Mesenchymal stem cell (in vitro differentiated cells and primary cell): ENCODE data around the gene PRKRIP1.
"Not testable (repeated sequence)": the region's sequence is repeated elsewhere in the genome, so short reads cannot be mapped to it uniquely, and the experiment has no call there.

Source experiments
- DNase-seq: peaks from one replicate; pipeline ENCODE4 v3.0.0-alpha.2; 2013
- H2AFZ ChIP-seq: one replicate; pipeline ENCODE4 v1.6.1; 2013; ENCODE audit warnings: low read depth, mild to moderate bottlenecking, control low read depth, inconsistent platforms, low read length, moderate library complexity
- H2AK5ac ChIP-seq: 2 replicates; pipeline ENCODE4 v1.6.1; 2013; ENCODE audit warnings: low read length, moderate library complexity, mild to moderate bottlenecking, inconsistent platforms; ENCODE audit not compliant: severe bottlenecking
- H2BK120ac ChIP-seq: one replicate; pipeline ENCODE4 v1.6.1; 2013; ENCODE audit warnings: low read depth, mild to moderate bottlenecking, inconsistent platforms, low read length, moderate library complexity
- H2BK12ac ChIP-seq, 2 experiments: one replicate each; pipeline ENCODE4 v1.6.1; 2013; ENCODE audit warnings: inconsistent platforms in 2 of 2, low read length in 2 of 2, mild to moderate bottlenecking in 2 of 2, moderate library complexity in 2 of 2, control low read depth in 1 of 2
- H2BK15ac ChIP-seq: one replicate; pipeline ENCODE4 v1.6.1; 2013; ENCODE audit warnings: mild to moderate bottlenecking, low read depth, inconsistent platforms; ENCODE audit not compliant: poor library complexity, severe bottlenecking
- H2BK5ac ChIP-seq: 2 replicates; pipeline ENCODE4 v1.6.1; 2013; ENCODE audit warnings: low read depth, mild to moderate bottlenecking, low read length, control low read depth, inconsistent platforms; ENCODE audit not compliant: poor library complexity, severe bottlenecking
- H3K14ac ChIP-seq, 2 experiments: one replicate each; pipeline ENCODE4 v1.6.1; 2013; ENCODE audit warnings: inconsistent platforms in 2 of 2, low read length in 2 of 2, control low read depth in 1 of 2, mild to moderate bottlenecking in 1 of 2, moderate library complexity in 1 of 2
- H3K18ac ChIP-seq, 2 experiments: one replicate each; pipeline ENCODE4 v1.6.1; 2013; ENCODE audit warnings: inconsistent platforms in 2 of 2, low read length in 2 of 2, control low read depth in 1 of 2, low read depth in 1 of 2, mild to moderate bottlenecking in 1 of 2
- H3K23ac ChIP-seq, 2 experiments: one replicate each; pipeline ENCODE4 v1.6.1; 2013; ENCODE audit warnings: inconsistent platforms in 2 of 2, low read length in 2 of 2, mild to moderate bottlenecking in 2 of 2, moderate library complexity in 2 of 2, control low read depth in 1 of 2
- H3K27ac ChIP-seq: 2 replicates; pipeline ENCODE4 v1.5.1; 2013; ENCODE audit warnings: mild to moderate bottlenecking, moderate library complexity, low read length, control low read depth, inconsistent platforms; ENCODE audit not compliant: poor library complexity, severe bottlenecking
- H3K27me3 ChIP-seq, 2 experiments: 2 replicates each; pipeline versions ENCODE4 v1.6.1 to v1.7.0; 2013; ENCODE audit warnings: low read length in 2 of 2, mild to moderate bottlenecking in 2 of 2, moderate library complexity in 2 of 2, control low read depth in 1 of 2, inconsistent platforms in 1 of 2; ENCODE audit not compliant: control insufficient read depth in 1 of 2, insufficient read depth in 1 of 2
- H3K36me3 ChIP-seq, 2 experiments: 2 replicates each; pipeline versions ENCODE4 v1.6.1 to v1.7.0; 2013; ENCODE audit warnings: low read length in 2 of 2, control low read depth in 1 of 2, inconsistent platforms in 1 of 2, low read depth in 1 of 2, mild to moderate bottlenecking in 1 of 2; ENCODE audit not compliant: insufficient read depth in 2 of 2, control insufficient read depth in 1 of 2
- H3K4ac ChIP-seq, 2 experiments: one replicate each; pipeline ENCODE4 v1.6.1; 2013; ENCODE audit warnings: inconsistent platforms in 2 of 2, low read length in 2 of 2, mild to moderate bottlenecking in 2 of 2, moderate library complexity in 2 of 2, control low read depth in 1 of 2, low read depth in 1 of 2
- H3K4me1 ChIP-seq: 2 replicates; pipeline ENCODE4 v1.6.1; 2013; ENCODE audit warnings: low read depth, low read length, control low read depth; ENCODE audit not compliant: control insufficient read depth, insufficient read depth
- H3K4me2 ChIP-seq: 2 replicates; pipeline ENCODE4 v1.6.1; 2013; ENCODE audit warnings: low read length, mild to moderate bottlenecking, inconsistent platforms; ENCODE audit not compliant: poor library complexity, severe bottlenecking
- H3K4me3 ChIP-seq, 2 experiments: 2 replicates each; pipeline versions ENCODE4 v1.5.1 to v1.7.0; 2013; ENCODE audit warnings: low read length in 2 of 2, mild to moderate bottlenecking in 2 of 2, control low read depth in 1 of 2, low read depth in 1 of 2; ENCODE audit not compliant: insufficient read depth in 1 of 2
- H3K79me1 ChIP-seq: replicated peaks from 2 replicates; pipeline ENCODE4 v1.6.1; 2013; ENCODE audit warnings: mild to moderate bottlenecking, control low read depth, low read length, inconsistent platforms; ENCODE audit not compliant: poor library complexity, severe bottlenecking
- H3K9ac ChIP-seq: 2 replicates; pipeline ENCODE4 v1.7.0; 2013; ENCODE audit warnings: mild to moderate bottlenecking, low read length, moderate library complexity
- H3K9me3 ChIP-seq: 2 replicates; pipeline ENCODE4 v1.7.0; 2013; ENCODE audit warnings: mild to moderate bottlenecking, low read length; ENCODE audit not compliant: control insufficient read depth
- H4K8ac ChIP-seq: one replicate; pipeline ENCODE4 v1.6.1; 2013; ENCODE audit warnings: inconsistent platforms, mild to moderate bottlenecking, low read length, moderate library complexity
- H4K91ac ChIP-seq: one replicate; pipeline ENCODE4 v1.6.1; 2013; ENCODE audit warnings: mild to moderate bottlenecking, low read length, inconsistent platforms
- WGBS: methylation state at CpG from one replicate; pipeline ENCODE4 v1.1.7; 2013; ENCODE audit warnings: mixed read lengths; 5-methylcytosine and 5-hydroxymethylcytosine counted together

PRKRIP1 gene

GRCh38 chr7:102454932-102455331 is 58.8 kb downstream of the PRKRIP1 start:
- H3K4me1 ChIP-seq, H2BK15ac ChIP-seq, H3K9ac ChIP-seq, H3K79me1 ChIP-seq, H2AFZ ChIP-seq, H4K8ac ChIP-seq, H3K4me3 ChIP-seq, H2AK5ac ChIP-seq, H3K14ac ChIP-seq, H3K9me3 ChIP-seq, H3K4ac ChIP-seq, H3K27me3 ChIP-seq, H2BK12ac ChIP-seq, H3K18ac ChIP-seq, H2BK120ac ChIP-seq, H2BK5ac ChIP-seq, DNase-seq, H3K4me2 ChIP-seq, H3K27ac ChIP-seq, H4K91ac ChIP-seq, H3K23ac ChIP-seq: not testable (repeated sequence)
- peaks cover 31 to 41% of the 10 kb centered on the region in 2 experiments for H3K36me3 ChIP-seq
- 95% methylated on average over 8 of the region's 10 CpGs for whole genome bisulfite sequencing

DNA sequence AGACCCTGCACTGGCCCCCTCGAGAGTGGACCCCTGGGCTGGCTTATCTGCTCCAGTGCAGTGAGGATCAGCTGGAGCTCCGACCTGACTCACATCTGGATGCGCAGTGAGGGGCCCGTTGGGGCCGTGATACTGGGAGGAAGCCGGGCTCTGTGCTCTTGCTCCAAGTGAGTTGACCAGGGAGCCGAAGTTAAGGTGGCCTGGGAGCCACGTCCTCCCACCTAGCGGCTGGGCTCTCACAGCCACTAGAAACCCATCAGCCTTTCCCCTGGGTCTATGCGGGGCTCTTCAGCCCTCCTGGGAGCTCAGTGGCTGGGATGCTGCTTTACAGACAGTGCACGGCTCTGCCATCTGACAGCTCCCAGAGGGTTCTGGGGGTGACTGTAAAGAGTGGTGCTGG is 59.4 kb downstream of the PRKRIP1 start:
- no peak overlapping the region for H2AFZ ChIP-seq
- H3K4me3 ChIP-seq = no peak overlapping the region
- no peak overlapping the region for H4K91ac ChIP-seq
- no peak overlapping the region for H3K4me2 ChIP-seq
- WGBS = 93% methylated on average over 11 of the region's 11 CpGs
- no peak overlapping the region for H2AK5ac ChIP-seq
- no peak for DNase-seq
- H3K23ac ChIP-seq = no peak overlapping the region
- H3K4me1 ChIP-seq = peaks cover 2% of the 10 kb centered on the region
- H3K4ac ChIP-seq = no peak overlapping the region
- no peaks in the 10 kb centered on the region for H3K9me3 ChIP-seq
- no peak overlapping the region for H3K18ac ChIP-seq
- H3K27me3 ChIP-seq = no peaks in the 10 kb centered on the region
- H3K9ac ChIP-seq = no peak overlapping the region
- H2BK120ac ChIP-seq = no peak overlapping the region
- no peak overlapping the region for H4K8ac ChIP-seq
- no peak overlapping the region for H2BK15ac ChIP-seq
- H2BK5ac ChIP-seq = no peak overlapping the region
- no peak overlapping the region for H3K14ac ChIP-seq
- H3K79me1 ChIP-seq = peaks cover 8% of the 10 kb centered on the region
- H3K36me3 ChIP-seq = peaks cover 31 to 46% of the 10 kb centered on the region in 2 experiments
- H3K27ac ChIP-seq = no peak overlapping the region
- H2BK12ac ChIP-seq = no peak overlapping the region

DNA sequence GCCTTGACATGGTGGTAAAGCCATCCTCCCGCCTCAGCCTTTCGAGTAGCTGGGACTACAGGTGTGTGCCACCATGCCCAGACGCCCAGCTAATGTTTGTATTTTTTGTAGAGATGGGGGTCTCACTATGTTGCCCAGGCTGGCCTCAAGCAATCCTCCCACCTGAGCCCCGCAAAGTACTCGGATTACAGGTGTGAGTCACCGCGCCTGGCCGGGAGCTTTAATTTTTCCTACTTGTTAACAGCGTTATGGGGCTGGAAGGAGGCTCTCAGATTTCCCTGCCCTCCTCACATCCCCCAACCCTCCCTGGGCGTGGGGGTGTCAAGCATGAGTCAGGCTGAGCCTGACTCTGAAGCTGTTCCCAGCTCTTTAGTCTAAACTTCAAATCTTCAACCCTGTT is 60.2 kb downstream of the PRKRIP1 start:
- Histone ChIP-seq H2AFZ (no peak overlapping the region), H3K4ac (no peak overlapping the region), H2BK15ac (no peak overlapping the region), H3K4me3 (no peak overlapping the region), H3K9ac (no peak overlapping the region), H2AK5ac (no peak overlapping the region), H3K23ac (no peak overlapping the region), H3K14ac (no peak overlapping the region), H2BK5ac (no peak overlapping the region), H3K4me2 (no peak overlapping the region), H3K36me3 (peaks cover 31 to 49% of the 10 kb centered on the region in 2 experiments), H3K9me3 (no peaks in the 10 kb centered on the region), H4K8ac (no peak overlapping the region), H4K91ac (no peak overlapping the region), H3K27ac (no peak overlapping the region), H3K18ac (no peak overlapping the region), H3K27me3 (no peaks in the 10 kb centered on the region), H2BK120ac (no peak overlapping the region), H3K4me1 (peaks cover 2% of the 10 kb centered on the region), H2BK12ac (no peak overlapping the region), H3K79me1 (peaks cover 12% of the 10 kb centered on the region)
- 93% methylated on average over 10 of the region's 10 CpGs for WGBS
- DNase-seq = no peak

DNA sequence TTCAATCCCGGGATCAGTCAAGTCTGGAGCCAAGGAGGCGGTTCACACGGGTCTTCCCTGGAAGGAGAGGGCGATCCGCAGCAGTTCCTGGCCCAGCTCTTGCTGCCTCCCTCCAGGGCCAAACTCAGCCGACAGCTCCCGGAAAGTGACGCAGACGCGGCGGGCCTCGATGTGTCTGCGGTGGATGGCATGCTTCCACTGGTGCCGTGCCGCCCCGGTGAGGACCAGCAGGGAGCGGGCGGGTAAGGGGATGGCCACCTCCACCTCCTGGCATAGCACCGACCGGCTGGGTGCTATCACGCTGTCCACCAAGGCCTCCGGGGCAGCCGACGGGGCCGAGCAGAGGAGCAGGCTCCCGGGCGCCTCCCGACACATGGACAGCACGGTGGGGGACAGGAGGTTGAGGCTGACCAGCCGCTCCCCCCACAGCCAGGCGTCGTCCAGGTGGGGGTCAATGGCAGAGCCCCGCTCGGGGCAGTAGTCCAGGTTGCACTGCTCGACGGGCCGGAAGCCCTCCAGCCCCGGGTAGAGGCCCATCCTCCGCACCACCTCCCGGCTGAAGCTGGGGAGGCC is 61.3 kb downstream of the PRKRIP1 start:
- H3K18ac ChIP-seq = no peak overlapping the region
- H3K23ac ChIP-seq = no peak overlapping the region
- no peak overlapping the region for H4K8ac ChIP-seq
- H2BK5ac ChIP-seq = no peak overlapping the region
- no peak overlapping the region for H2AFZ ChIP-seq
- H3K9me3 ChIP-seq = no peaks in the 10 kb centered on the region
- H3K14ac ChIP-seq = no peak overlapping the region
- H3K4ac ChIP-seq = no peak overlapping the region
- no peaks in the 10 kb centered on the region for H3K27me3 ChIP-seq
- WGBS = 97% methylated on average over 40 of the region's 40 CpGs
- no peak overlapping the region for H2BK120ac ChIP-seq
- peaks cover 36 to 56% of the 10 kb centered on the region in 2 experiments for H3K36me3 ChIP-seq
- peaks cover 2% of the 10 kb centered on the region for H3K4me1 ChIP-seq
- no peak overlapping the region for H3K4me2 ChIP-seq
- H2AK5ac ChIP-seq = no peak overlapping the region
- no peak overlapping the region for H3K4me3 ChIP-seq
- H3K9ac ChIP-seq = no peak overlapping the region
- peaks cover 20% of the 10 kb centered on the region for H3K79me1 ChIP-seq
- no peak for DNase-seq
- H2BK12ac ChIP-seq = no peak overlapping the region
- H2BK15ac ChIP-seq = no peak overlapping the region
- H3K27ac ChIP-seq = no peak overlapping the region
- H4K91ac ChIP-seq = no peak overlapping the region
